ENCODE measurements around the gene GIT1.
A peak's percentile ranks its signal among the peaks of the same experiment; 100 is the strongest.

Gene GIT1

DNA sequence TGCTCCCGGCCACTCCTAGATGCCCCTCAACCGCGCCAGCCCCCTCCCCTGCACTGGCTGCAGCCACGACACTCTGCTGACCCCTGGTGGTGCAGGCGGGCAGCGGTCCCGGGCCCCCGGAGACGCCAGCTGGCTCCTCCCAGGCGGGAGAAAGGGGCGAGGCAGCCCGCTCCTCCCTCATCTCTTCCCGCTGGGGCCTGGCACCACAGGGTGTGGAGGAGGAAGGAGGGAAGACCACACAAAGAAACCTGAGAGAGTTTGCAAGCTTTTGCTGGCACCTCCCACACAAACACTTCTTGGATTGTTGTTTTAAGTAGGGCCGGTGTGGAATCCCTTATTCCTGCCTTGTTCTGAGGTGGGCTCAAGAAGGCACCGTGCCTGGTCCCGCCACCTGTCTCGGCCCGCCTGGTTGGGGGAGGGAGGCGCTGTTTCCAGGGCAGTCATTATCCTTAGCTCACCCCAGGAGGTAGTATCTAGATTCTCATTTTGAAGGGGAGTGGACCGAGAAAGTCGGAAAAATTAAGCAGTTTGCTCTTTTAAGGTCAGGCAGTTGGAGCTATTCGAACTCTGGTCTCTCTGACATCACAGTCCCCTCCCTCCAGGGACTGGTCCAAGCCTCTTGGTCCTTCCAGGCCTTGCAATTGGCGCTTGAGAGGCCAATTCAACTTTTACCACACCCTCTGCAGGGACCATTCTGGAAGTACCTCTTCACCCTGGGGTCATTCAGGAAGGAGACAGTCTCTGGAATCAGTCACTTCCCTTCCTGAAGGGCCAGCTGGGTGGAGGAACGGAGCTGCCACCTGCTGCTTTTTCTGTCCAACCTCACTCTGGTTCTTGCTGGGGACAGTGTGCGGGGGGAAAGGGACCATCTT is 2.5 kb upstream of the GIT1 start:
- peak; percentile 63 for FAIRE-seq

- FAIRE-seq = no peak
These were observed 1.8 kb upstream of the GIT1 start for GRCh38 chr17:29591146-29591736.

DNA sequence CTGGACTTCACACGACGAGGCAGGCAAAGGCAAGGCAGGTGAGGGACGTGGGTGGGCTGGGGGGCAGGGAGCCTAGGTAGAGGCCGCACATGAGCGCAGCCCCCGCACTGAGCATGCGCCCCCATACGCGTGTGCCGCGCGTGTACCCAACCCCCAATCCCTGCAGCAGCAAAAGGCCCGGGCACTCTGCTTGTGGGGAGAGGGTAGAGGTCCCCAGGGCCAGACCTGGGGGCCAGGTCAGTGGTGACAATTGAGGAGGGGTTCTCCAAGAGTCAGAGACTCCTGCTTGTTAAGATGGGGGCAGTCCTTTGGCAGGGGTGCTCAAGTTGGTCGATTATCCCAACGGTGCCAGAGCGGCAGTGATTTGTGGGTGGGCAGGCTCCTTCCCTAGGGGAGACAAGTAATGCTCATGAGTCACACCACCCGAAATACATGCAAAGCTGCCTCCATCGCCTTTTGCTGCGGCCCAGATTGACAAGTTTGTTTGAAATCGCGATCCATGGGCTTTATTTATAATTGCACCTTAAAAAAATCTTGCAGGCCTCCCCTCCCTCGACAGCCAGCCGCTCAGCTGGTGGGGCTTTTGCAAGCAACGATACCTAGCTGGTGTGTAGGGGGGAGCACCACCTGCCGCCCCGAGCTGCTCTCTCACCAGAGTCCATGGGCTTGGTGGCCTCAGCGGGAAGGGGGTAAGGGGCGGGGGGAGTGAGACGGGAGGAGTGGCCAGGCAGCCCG is 1.1 kb upstream of the GIT1 start:
- FAIRE-seq = no peak

- no peak for FAIRE-seq
These were observed 661 bp downstream of the GIT1 start for GRCh38 chr17:29588562-29589411.

DNA sequence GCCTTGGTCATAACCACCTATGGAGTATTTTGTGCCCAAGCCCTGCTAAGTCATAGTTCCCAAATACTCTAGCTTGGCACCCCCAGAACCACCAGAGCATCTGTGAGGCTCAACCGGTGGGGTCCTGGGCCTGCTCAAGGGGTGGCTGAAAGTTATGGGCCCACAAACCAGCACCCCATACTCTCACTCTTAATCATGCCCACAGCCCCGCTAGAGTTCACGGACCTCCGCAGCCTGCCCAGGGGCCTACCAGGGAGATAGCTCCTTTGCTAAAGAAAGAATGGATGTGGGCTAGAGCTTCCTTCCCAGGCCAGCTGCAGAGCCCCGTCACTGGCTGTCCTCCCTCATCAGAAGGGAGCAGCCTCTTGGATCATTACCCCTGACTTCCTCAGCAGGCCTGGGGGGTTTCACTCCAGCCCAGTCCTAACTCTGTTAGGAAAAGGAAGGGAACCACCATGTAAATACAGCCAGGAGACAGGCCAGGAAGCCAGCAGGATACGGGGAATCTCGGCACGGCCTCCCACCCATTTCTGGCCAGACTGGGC is 1.4 kb downstream of the GIT1 start:
- FAIRE-seq = no peak

GRCh38 chr17:29587591-29587990 is 1.9 kb downstream of the GIT1 start:
- no peak for FAIRE-seq

DNA sequence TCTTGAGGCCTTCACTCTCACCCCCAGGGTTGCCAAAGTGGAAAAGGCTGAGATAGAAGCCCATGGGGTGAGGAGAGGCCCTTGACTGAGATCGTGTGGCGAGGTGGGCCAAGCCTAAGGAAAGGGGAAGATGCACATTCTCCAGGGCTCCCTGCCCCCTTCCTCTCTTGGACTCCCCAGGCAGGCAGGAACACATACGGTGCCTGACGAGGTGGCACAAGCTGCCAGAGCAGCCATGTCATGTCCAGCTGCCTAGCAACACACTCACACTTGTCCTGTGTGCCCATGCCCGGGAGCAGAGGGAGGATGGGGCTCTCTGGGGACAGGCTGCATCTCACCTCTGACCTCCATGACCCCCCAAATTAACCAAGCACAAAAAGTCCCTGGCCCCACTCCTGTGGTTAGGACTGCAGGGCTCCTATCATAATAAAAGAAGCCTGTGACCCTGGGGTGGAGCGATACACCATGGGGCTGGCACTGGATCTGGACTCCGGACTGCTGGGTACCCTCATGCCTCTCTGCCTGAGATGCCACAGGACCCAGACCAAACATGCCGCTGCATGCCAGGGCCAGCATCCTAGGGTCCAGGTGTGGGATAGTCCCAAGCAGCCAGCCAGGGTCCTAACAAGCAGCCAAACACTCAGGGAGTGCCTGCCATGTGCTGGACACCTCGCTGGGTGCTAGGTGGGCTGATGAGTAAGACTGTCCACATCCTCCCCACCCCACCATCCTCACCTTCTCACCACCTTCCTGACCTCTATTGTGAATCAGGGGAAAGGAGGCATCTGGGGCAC is 2.6 kb downstream of the GIT1 start:
- FAIRE-seq = no peak

GRCh38 chr17:29585080-29585751 is 4.2 kb downstream of the GIT1 start:
- FAIRE-seq = no peak

DNA sequence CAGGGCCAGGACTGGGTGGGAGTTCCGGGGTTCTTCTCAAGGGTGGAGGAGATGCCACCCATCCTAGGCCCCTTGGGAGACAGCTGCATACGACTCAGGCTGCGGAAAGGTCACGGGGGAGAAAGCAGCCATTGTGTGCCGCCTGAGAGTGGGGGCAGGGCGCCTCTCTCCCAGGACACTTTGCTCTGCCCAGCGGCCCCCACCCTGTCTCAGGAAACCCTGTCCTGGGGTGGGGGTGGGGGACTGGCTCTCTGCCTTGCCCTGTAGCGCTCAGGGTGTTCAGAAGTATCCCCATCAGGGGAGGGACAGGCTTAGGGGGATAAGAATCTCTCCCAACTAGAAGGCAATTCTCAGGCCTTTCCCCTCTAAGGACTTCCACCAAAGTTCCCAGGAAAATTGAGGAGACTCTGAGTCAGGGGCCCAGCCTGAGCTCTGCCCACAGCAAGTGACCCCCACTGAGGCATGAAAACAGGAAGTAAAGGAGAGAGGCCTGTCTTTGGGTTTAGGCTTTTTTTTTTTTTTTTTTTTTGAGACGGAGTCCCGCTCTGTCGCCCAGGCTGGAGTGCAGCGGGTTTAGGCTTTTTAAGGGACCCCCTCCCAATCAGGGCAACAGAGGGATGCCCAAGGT is 4.9 kb downstream of the GIT1 start:
- FAIRE-seq = no peak

GRCh38 chr17:29583324-29584248 is 5.9 kb downstream of the GIT1 start:
- FAIRE-seq = no peak

DNA sequence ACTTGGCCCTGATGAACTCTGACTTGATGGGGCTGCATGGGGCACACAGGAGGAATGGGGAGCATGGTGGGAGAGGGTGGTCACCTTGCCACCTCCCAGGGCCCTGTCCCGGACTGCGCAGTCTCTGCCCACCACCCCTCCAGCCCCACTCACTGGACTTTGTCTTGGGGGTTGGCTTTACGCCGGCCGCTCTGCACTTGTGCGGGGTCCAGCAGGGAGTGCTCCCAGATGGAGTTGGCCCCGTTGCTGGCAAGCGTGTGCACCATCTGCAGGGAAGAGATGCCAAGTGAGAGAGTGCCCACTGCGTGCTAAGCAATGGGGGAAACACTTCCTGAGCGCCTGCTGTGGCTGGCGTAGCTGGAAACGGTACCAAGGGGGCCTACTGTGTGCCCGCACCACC is 6.7 kb downstream of the GIT1 start:
- FAIRE-seq = no peak

DNA sequence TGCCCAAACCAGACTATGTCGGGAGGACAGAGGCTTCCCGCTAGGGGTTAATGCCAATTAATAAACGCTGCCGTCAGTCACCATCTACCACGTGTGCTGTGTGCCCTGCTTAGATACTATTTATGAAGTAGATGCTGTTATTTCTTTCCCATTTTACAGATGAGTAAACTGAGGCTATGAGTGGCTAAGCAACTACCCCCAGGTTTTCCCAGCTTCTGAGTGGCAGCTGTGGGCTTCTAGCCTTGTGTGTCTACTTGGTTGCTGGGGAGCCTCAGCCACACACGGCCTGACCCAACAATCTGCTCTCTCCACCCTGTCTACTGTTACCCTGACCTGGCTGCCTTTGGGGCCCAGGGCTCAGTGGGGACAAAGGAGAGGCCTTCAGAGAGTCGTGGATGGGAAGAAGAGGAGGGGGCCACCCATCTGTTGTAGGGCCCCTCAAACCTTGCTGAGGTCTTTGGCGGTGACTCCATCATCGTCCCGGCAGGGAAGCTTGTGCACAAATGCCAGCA is 7.1 kb downstream of the GIT1 start:
- no peak for FAIRE-seq

- FAIRE-seq = no peak
These were observed 7.7 kb downstream of the GIT1 start for GRCh38 chr17:29581583-29582253.

GRCh38 chr17:29579866-29580771 is 9.3 kb downstream of the GIT1 start:
- FAIRE-seq = no peak

DNA sequence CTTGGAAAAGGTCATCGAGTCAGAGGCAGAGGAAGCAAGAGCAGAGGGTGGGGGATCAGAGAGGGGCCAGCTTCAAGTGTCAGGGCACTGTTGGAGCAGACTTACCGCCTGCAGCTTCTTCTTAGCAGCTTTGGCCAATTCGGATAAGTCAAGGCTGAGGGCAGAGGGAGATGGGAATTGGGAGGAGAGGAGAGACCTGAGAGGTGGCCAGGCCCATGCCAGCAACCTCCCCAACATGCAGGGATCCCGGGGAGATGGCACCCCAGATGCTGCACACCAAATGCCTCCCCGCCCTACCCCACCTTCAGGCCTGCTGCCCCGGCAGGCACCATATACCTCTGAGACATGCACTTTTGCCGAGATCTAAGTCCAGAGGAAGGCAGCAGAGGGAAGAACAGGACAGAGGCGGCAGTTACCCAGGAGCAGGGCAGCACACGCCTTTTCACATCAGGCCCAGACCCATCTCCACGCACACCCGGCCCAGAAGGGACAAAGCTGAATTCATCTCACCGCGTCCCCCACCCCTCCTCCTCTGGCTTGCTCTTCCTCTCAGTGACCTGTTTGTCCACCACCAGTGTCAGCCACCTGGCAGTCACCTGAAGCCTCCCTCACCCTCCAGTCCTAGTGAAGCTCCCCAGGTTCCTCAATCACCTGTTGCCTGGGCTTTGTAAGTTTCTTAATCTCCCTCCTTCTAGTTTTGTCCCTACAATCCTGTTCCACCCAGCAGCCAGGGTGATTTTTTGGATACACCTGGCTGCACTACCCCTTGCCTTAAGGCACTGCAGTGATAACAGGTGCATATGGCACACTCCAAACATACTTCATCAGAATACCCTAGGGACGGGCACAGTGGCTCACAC is 10.6 kb downstream of the GIT1 start:
- no peak for FAIRE-seq

DNA sequence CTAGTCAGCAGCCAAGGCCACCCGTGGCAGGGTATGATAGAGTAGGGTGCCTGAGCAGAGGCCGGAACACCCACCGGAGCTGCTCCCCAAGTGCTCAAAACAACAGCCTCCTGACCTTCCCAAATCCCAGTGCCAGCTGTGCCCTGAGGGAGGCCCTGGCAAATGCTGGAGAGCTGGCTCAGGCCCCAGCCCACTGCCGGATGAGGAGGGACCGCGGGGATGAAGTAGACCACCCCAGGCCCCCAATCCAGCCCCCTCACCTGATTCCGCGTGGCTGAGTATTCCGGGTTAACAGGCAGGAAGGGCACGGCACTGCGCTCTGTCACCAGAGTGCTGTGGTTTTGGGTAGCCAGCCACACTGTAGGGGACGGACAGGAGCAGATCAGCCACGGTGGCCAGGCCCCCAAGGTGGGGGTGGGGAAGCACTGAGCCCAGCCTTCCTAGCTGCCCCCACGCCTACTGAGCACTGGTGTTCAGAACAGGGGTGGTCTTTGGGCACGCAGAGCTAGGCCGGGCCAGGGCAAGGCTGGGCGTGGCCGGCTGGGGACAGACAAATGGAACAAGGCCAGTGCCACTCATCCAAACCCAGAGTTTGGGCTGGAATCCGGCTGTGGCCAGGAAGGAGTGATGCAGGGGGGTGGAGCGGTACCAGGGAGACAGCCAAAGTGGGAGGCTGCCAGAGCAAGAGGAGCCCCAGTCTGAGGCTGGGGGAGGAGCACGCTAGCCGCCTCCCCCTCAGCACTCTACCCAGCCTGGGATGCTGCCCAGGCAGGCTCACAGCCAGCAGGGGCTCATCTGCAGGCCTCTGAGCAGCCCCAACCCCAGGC is 11.8 kb downstream of the GIT1 start:
- no peak for FAIRE-seq
